Transverse colon (tissue), 4 donors: ENCODE measurements around the gene TFAP2D.

ENCODE experiments used
- CTCF ChIP-seq, 5 experiments: fragments of 200-600 bp in 3 of 5; fragments of 450-650 bp in 2 of 5; sonication (generic) in 3 of 5; IDR thresholded peaks; 1 replicate in 2 of 5; 2 replicates in 3 of 5; pipeline ENCODE4 v1.5.1; 2016 to 2017; ENCODE audit warnings: antibody characterized with exemption in 5 of 5, inconsistent platforms in 3 of 5, mild to moderate bottlenecking in 2 of 5, moderate library complexity in 1 of 5
- EP300 ChIP-seq: sonication (generic); formaldehyde crosslinking; IDR thresholded peaks from one replicate; pipeline ENCODE4 v1.6.1; 2017; ENCODE audit warnings: antibody characterized with exemption, low read depth
- POLR2AphosphoS5 ChIP-seq, 3 donors: sonication (generic); formaldehyde crosslinking; IDR thresholded peaks; one replicate each; pipeline ENCODE4 v1.6.1; 2016; ENCODE audit warnings: antibody characterized with exemption in 3 of 3

GRCh38 chr6:50712291-50712690 lies 1.0 kb upstream of the TFAP2D start:
- TF ChIP-seq EP300: no peak
- TF ChIP-seq CTCF (IDR thresholded peaks at IDR 0.05): no peak
- no peak for TF ChIP-seq POLR2AphosphoS5 (IDR thresholded peaks at IDR 0.05)
